Stimulated activated CD8-positive, alpha-beta memory T cell treated with anti-CD3 and anti-CD28 coated beads, Interleukin-4, amount 100 ng/mL, for 1 hour (primary cell): ENCODE data around the gene CNTNAP2.
"Not testable (repeated sequence)": the region's sequence is repeated elsewhere in the genome, so short reads cannot be mapped to it uniquely, and the experiment has no call there.

Experiments
- DNase-seq, 2 donors: peaks; one replicate each; pipeline ENCODE4 v3.0.0-alpha.2; 2020; ENCODE audit warnings: low read depth in 2 of 2, low spot score in 1 of 2

CNTNAP2 gene

DNA sequence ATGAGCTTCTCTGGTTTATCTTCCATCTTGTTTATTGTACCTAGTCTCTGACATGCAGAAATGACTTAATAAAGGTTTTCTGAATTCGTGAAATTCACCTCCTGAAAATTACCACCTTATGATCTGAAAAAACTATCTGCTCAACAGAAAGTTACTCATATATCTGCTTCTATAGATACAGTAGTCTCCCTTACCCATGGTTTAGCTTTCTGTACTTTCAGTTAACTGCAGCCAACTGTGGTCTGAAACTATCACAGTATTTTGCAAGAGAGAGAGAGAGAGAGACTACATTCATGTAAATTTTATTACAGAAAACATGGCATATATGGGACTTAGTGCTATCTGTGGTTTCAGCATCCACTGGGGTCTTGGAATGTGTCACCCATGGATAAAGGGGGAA is 1564.9 kb downstream of the CNTNAP2 start:
- no peak for DNase-seq

DNA sequence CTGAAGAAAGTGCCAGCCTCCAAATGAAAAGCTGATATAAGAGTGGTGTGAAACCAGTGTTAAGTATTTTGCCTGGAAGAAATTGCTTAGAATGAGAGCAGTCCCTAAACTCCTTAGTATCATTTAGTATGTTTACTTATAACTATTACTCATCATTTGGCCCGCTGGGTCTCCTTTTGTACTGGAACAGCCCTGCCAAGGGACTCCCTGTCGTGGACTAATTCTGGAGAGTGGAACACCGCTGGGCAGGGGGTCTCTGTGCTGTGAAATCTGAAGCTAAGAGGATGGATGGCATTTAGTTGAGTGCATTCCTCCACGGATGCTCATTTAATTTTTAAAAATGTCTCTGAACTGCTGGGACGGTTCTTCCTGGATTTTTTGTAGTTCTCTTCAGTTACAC is 1584.1 kb downstream of the CNTNAP2 start:
- DNase-seq, result no peak

DNA sequence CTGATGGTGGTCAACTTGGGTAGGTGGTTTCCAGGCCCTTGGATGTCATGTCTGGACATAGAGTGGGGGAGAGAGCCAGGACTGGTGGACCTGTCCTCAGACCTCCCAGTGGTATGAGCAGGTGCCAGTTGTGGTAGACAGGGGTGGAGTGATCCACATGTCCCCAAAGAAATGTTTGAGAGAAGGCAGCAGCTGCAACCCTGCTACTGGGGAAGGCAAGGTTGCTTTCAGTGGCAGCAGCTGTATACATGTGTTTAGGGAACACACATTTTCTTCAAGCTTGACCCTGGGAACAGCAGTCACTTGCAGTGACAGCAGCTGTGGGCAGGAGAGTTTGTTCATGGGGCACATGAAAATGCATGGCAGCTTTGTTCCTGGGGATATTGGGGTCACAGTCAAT is 1591.3 kb downstream of the CNTNAP2 start:
- no peak for DNase-seq

DNA sequence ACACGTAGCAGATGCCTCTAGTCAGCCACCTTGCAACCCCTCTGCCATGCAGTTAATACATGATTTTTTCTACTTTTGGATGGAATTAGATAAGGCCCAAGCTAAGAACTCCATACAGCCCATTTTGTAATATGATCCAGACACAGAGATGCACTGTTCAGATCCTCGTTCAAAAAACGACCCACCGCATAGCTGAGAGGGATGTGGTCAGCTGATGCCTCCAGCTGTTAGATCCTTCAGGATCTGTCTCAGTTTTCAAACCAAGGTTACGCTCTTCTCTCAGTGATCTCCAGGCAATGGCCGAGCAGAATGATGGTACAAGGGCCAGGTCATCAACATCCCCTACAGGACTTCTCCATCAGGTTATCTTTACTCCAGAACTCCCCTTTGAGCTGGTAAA is 1592.3 kb downstream of the CNTNAP2 start:
- no peak for DNase-seq

DNA sequence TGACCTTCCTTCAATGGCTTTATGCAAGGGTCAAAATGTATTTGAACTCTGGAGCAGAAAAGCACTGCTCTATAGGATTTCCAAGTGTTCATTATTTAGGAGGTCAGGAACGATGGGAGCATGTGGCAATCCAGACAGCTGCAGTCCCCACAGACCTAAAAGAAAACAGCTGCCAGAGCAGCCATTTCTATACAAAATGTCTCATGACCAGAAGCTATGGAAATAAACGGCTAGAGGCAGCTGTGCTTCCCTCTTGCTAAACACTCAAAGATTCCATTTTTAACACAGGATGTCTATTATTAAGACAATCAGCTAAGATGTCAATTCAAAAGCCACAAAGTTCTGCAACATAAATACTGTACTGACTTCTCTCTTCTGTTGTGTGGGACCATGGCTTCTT is 1594.8 kb downstream of the CNTNAP2 start:
- no peak for DNase-seq

DNA sequence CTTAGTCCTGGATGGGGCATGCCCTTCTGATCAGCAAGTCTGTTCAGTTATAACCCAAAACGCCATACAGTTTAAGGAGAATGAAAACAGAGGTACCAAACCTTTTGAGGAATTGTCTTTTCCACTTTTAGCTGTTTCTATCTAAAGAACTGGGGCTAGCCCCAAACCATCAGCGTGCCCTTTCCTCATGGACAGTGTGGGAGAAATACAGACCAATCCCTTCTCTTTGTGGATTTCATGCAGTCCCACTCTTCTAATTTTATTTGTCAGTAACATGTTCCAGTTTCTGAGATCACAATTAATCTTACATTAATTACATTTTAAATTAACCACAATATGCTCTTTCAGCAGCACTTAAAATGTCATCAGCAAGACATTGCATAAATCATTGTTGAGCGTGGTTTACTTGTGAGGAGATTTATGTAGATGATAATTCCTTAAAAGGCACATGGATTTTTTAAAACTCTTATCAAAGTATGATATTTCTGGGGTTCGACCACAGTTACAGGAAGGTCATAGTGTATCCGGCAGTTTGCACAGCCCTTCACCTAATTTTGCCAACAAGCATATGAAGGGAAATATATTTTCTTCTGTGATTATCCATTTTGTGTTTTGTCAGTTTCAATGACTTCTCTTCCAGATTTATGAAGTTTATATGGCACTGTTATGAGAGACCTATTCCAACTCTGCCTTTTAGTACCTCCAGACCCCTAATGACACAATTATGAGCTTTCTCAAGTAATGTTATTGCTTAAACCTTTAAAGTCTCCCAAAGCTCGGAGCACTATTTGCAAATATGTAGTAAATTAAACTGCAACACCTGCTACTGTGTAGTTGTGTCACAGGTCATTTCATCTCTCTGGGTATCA is 1605.6 kb downstream of the CNTNAP2 start:
- DNase-seq, result no peak

DNA sequence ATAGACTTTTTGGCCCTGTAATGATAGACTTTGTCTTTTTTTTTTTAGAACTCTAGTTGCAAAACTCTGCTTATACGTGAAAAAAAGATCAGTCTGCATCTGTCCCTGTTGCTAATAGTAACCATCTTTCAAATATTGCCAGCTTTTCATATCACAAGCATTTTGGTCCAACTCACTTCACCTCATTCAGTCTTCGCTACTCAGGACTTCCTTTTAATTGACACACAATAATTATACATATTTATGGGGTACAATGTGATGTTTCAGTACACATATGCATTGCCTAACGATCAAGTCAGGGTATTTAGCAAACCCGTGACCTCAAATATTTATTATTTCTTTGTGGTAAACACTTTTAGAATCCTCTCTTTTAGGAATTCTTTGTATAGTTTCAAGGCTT is 1606.9 kb downstream of the CNTNAP2 start:
- no peak for DNase-seq

DNA sequence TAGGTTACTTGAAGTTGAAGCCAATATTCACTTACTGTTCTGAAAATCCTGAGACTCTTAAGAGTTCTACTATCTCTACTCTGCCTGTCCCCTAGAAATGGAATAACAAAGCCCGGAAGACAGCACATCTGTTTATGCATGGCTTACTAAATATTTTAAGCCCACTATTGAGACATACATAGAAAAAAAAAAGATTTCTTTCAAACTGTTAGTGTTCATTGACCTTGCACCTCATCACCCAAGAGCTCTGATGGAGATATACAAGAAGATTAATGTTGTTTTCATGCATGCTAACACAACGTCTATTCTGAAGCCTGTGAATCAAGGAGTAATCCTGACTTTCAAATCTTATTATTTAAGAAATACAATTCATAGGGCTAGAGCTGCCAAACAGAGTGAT is 1614.7 kb downstream of the CNTNAP2 start:
- DNase-seq, result no peak

DNA sequence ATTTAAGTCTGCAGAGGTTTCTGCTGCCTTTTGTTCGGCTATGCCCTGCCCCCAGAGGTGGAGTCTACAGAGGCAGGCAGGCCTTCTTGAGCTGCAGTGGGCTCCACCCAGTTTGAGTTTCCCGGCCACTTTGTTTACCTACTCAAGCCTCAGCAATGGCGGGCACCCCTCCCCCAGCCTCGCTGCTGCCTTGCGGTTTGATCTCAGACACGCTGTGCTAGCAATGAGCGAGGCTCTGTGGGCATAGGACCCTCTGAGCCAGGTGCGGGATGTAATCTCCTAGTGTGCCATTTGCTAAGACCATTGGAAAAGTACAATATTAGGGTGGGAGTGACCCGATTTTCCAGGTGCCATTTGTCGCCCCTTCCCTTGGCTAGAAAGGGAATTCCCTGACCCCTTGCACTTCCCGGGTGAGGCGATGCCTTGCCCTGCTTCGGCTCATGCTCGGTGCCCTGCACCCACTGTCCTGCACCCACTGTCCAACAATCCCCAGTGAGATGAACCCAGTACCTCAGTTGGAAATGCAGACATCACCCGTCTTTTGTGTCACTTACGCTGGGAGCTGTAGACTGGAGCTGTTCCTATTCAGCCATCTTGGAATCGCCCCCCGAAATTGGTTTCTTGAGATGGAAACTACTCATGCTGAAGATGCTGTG is 1621.1 kb downstream of the CNTNAP2 start:
- not testable (repeated sequence) for DNase-seq

DNA sequence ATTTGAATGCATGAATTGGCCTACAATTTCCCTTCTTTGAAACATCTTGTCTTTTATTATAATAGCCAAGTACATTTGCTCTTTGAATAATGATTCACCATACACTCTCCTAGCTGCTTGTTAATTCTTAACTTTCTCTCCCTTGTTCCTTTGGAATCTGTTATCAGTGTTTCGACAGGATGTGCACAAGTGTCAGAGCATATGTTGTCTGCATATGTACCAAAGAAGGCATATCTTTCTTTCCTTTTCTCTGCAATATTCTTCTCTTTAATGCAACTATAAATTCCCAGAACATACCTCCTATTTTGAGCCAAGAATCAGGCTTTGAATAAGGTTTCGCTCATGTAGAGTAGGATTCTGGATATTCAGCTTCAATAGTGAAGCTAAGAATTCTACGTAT is 1625.7 kb downstream of the CNTNAP2 start:
- no peak for DNase-seq

DNA sequence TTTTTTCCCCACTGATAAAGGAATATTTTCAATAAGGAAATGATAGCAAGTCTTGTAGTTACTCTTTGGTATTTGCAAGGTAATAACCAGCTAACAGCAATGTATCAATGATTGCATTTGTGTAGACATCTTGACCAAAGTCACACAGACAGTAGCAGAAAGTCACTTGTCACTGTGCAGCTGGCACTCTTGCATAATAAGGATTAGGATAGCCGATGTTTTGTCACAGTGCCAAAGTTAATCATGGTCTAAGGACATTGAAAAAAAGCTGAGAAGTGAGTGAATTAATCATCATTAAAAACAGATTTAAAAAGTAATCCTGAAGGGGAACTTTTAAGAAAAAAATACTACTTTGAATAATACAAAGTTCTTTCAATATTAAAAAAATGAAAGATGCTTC is 1639.7 kb downstream of the CNTNAP2 start:
- DNase-seq, result no peak

DNA sequence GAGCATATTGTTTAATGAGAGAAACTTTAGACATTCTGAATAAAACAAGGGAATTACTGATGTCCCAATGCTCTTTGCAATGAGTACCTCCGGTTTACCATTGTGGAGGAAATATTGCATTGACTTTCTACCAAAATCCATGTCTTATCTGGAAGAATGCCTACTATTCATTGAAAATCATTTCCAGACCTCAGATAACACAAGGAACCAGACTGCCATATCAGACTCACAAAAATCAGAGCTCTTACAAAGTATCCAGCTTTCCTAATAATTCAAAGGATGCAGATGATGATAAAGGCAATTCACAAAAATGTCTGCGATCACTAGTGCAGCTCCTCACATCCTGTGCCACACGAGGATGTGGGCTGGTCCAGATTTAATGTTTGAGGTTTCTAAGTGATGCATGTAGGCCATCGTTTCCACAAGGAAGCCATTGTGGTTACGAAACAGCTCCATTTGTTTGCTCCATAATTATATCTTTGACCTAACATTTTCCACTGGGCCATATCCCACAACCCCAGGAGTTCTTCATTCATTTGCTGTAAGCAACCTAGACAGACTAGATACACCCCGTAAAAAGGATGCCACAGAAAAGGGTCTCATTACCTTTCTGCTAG is 1642.8 kb downstream of the CNTNAP2 start:
- no peak for DNase-seq

DNA sequence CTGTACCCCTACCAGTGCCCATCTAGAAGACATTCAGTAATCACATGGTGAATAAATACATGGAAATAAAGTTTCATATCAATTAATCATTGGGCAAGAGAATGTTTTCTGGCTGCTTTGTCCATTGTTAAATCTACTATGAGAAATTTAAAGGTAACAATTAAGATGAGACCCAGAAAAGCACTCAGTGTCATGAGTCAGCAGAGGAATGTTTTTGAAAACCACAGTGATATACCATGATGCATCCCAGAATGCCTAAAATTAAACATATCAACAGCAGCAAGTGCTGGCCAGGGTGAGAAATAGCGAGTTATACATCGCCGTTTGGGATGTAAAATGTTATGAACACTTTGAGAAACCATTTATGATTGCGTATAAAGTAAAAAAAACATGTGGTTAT is 1648.7 kb downstream of the CNTNAP2 start:
- DNase-seq, result no peak

DNA sequence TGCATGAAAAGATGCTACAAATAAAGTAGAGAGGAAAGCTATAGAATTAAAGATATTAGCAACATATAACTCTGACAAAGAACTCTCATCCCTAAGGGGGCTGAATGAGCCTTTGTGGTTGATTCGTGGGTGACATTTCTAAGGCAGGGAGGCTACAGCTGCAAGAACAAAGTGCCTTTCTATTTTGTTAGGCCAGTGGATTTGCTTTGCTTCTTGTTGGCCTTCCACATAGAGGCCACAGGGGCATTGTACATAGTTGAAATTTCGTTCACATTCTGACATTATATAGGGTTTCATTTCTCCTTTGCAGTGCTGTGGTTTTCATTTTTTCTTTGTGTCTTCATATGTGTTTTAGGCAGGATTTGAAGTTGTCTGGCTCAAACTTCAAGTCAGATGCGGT is 1654.7 kb downstream of the CNTNAP2 start:
- no peak for DNase-seq

DNA sequence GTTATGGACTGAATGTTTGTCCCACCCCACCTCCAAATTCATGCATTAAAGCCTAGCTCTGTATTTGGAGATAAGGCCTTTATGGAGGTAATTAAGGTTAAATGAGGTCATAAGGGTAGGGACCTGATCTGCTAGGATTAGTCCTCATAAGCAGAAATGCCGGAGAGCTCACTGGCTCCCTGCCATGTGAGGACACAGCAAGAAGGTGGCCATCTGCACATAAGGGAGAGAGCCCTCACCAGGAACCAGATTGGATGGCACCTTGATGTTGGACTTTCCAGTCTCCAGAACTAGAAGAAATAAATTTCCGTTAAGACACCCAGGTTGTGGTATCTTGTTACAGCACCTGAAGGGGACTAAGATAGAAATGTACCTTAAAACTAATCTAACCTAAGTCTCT is 1657.9 kb downstream of the CNTNAP2 start:
- DNase-seq, result no peak

DNA sequence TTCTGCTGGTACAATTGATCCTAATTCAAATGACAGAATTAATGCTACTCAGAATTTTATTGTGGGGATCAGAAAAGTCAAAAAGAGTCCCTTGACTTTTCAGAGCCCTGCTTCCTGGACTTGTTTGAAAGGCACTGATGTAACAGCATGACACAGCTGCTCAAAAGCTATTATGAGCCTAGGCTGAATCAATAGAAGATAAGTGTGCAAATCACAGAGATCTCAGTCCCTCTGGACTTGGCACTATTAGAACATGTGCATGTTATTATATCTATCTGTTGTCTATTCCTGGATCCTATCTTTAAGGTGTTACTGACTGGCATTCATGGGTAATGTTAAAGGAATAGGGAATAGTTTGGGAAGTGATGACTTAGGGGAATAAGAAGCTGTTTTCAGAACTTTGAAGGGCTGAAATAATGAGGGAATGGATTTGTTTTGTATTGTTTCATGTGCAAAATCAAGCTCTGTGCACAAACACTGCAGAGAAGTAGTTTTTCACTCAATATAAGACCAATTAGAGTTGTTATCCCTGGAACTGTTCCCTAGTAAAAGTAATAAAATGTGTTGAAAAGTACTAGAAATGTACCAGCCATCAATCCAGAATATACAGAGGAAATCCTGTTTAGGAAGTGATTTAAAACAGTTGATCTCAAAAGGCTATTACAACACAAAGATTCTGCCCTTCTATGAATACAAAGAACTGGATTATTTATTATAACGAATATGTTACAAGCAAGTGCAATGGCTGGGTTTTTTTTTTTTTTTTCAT is 1659.1 kb downstream of the CNTNAP2 start:
- DNase-seq, result no peak

DNA sequence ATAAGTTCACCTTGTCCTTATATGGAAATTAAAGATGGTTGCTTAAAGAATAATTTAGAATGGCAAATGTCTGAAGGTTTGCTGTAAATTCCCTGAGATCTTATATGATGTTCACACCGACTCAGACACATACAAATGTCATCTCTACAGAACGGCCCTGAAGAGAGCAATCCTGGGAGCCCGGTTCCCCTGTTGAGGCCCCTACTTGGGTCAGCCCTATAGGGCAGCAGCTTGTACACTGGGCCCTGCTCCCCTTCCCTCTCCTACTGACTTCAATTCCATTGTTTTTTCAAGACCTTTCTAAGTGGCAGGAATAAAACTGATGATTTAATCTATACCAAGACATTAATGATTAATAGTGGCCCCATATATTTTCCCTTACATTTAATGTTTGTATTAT is 1660.7 kb downstream of the CNTNAP2 start:
- DNase-seq, result no peak

DNA sequence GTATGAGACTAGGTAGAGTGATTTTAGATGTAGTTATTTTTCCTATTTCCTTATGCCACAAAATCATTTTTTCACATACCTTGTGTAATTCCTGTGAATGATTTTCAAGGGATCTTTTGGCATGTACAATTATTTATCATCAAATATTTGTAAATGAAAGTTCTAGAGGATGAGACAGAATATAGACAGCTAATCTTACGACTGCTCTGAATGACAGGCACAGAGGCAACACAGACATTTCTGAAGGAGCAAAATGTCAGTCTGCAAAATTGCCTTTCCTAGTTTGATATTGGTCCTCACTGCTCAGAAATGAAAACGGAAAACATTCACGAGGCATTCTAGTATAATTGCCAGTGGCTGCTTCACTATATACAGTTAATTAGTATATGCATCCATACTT is 1663.3 kb downstream of the CNTNAP2 start:
- DNase-seq, result no peak

DNA sequence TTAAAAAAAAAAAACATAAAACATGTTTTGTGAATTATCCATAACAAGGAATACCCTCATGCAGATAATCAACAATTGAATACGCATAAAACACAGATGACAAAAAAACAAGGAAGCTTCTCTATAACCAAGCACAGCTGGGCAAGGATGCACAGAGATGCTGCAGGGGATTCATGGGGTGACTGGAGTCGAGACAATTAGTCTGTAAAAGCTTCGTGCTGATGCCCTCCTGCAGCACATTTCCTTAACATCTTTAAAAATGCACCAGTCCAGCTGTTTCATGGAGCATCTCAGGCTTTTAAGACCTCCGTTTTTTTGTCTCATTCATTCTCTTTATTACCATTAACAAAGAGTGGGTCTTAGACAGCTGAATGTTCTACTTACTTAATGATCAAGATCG is 1680.0 kb downstream of the CNTNAP2 start:
- DNase-seq, result no peak

DNA sequence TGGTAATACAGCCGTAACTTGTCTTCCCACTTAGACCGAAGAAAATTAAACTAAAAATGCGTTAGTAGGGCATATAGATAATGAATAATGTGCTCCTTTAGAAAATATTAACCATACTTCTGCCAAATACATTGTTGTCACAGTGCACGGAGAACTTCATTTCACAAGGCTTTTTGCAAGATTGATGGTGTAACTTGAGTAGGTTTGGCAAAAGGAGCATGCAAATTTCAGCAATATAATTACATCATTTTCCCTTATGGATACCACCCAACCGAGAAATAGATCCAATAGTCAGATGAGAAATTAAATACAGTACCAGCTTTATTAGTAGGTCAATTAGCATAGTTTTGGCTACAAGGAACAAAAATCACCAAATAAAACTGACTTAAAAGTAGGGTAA is 1681.4 kb downstream of the CNTNAP2 start:
- no peak for DNase-seq

DNA sequence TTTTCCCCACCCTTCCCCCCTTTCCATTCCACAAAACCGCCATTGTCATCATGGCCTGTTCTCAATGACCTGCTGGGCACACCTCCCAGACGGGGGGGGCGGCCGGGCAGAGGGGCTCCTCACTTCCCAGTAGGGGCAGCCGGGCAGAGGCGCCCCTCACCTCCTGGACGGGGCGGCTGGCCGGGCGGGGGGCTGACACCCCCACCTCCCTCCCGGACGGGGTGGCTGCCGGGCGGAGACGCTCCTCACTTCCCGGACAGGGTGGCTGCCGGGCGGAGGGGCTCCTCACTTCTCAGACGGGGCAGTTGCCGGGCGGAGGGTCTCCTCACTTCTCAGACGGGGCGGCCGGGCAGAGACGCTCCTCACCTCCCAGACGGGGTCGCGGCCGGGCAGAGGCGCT is 1685.2 kb downstream of the CNTNAP2 start:
- DNase-seq, result not testable (repeated sequence)

DNA sequence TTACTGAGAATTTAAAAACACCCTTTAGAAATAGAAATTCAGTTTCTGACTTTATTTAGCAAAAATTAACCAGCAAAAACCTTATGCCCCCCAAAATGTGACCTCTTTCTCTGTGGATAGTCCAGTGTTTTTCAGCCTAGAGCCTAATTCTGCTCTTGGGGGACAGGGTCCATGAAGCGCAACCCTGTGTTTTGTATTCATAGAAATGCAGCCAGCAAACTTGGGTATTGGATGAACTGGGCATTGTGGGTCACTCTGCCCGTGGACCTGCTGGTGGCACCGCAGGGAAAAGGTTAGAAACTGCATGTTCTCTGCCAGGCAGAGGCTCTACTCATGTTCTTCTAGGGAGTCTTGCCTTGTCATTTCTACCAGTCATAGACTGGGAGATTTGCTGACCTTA is 1686.5 kb downstream of the CNTNAP2 start:
- DNase-seq, result no peak
